ENCODE measurements around the gene CRB2. TPM values are rescaled to one million over a fixed set of nuclear protein-coding genes. Genes with fewer than 3 reads are reported as not detected.

The CRB2 gene
- total RNA-seq, 1 experiment from 2014 or later: not detected

GRCh38 chr9:123421801-123422455 is 65.9 kb downstream of the CRB2 start:
- H3K4me3 ChIP-seq: no peak overlapping the region
- no peaks in the 10 kb centered on the region for H3K36me3 ChIP-seq
- H3K27ac ChIP-seq: no peak overlapping the region
- no peaks in the 10 kb centered on the region for H3K9me3 ChIP-seq (replicated peaks)
- no peaks in the 10 kb centered on the region for H3K27me3 ChIP-seq (replicated peaks)
- no peak for DNase-seq (ENCODE audit: low read depth in 1 of 2, low spot score in 2 of 2)
- H3K4me1 ChIP-seq (replicated peaks): no peaks in the 10 kb centered on the region

GRCh38 chr9:123422635-123423310 is 66.8 kb downstream of the CRB2 start:
- no peak overlapping the region for H3K27ac ChIP-seq
- H3K4me3 ChIP-seq: no peak overlapping the region
- H3K27me3 ChIP-seq (replicated peaks): no peaks in the 10 kb centered on the region
- H3K36me3 ChIP-seq: no peaks in the 10 kb centered on the region
- no peaks in the 10 kb centered on the region for H3K4me1 ChIP-seq (replicated peaks)
- no peaks in the 10 kb centered on the region for H3K9me3 ChIP-seq (replicated peaks)
- DNase-seq (ENCODE audit: low read depth in 1 of 2, low spot score in 2 of 2): no peak

- Histone ChIP-seq H3K4me3 (no peak overlapping the region), H3K9me3 (replicated peaks) (no peaks in the 10 kb centered on the region), H3K27me3 (replicated peaks) (no peaks in the 10 kb centered on the region), H3K27ac (no peak overlapping the region), H3K36me3 (no peaks in the 10 kb centered on the region), H3K4me1 (replicated peaks) (no peaks in the 10 kb centered on the region)
- no peak for DNase-seq (ENCODE audit: low read depth in 1 of 2, low spot score in 2 of 2)
Observed at GRCh38 chr9:123423311-123423640, 67.3 kb downstream of the CRB2 start.

- Histone ChIP-seq H3K4me1 (replicated peaks) (no peaks in the 10 kb centered on the region), H3K27me3 (replicated peaks) (no peaks in the 10 kb centered on the region), H3K36me3 (no peaks in the 10 kb centered on the region), H3K9me3 (replicated peaks) (no peaks in the 10 kb centered on the region), H3K27ac (no peak overlapping the region), H3K4me3 (no peak overlapping the region)
- no peak for DNase-seq (ENCODE audit: low read depth in 1 of 2, low spot score in 2 of 2)
Observed at GRCh38 chr9:123424131-123424530, 68.1 kb downstream of the CRB2 start.

GRCh38 chr9:123424552-123425225 is 68.7 kb downstream of the CRB2 start:
- H3K4me3 ChIP-seq: no peak overlapping the region
- no peaks in the 10 kb centered on the region for H3K4me1 ChIP-seq (replicated peaks)
- H3K36me3 ChIP-seq: no peaks in the 10 kb centered on the region
- no peaks in the 10 kb centered on the region for H3K27me3 ChIP-seq (replicated peaks)
- H3K9me3 ChIP-seq (replicated peaks): no peaks in the 10 kb centered on the region
- DNase-seq (ENCODE audit: low read depth in 1 of 2, low spot score in 2 of 2): no peak
- H3K27ac ChIP-seq: no peak overlapping the region

- no peak for DNase-seq (ENCODE audit: low read depth in 1 of 2, low spot score in 2 of 2)
- H3K27me3 ChIP-seq (replicated peaks): no peaks in the 10 kb centered on the region
- no peaks in the 10 kb centered on the region for H3K36me3 ChIP-seq
- no peak overlapping the region for H3K27ac ChIP-seq
- no peaks in the 10 kb centered on the region for H3K9me3 ChIP-seq (replicated peaks)
- no peak overlapping the region for H3K4me3 ChIP-seq
- no peaks in the 10 kb centered on the region for H3K4me1 ChIP-seq (replicated peaks)
Observed at GRCh38 chr9:123425261-123425821, 69.3 kb downstream of the CRB2 start.

GRCh38 chr9:123425836-123426365 is 69.9 kb downstream of the CRB2 start:
- Histone ChIP-seq H3K27me3 (replicated peaks) (no peaks in the 10 kb centered on the region), H3K4me3 (no peak overlapping the region), H3K4me1 (replicated peaks) (no peaks in the 10 kb centered on the region), H3K36me3 (no peaks in the 10 kb centered on the region), H3K27ac (no peak overlapping the region), H3K9me3 (replicated peaks) (no peaks in the 10 kb centered on the region)
- no peak for DNase-seq (ENCODE audit: low read depth in 1 of 2, low spot score in 2 of 2)

- H3K27ac ChIP-seq: no peak overlapping the region
- no peaks in the 10 kb centered on the region for H3K36me3 ChIP-seq
- no peaks in the 10 kb centered on the region for H3K27me3 ChIP-seq (replicated peaks)
- no peaks in the 10 kb centered on the region for H3K4me1 ChIP-seq (replicated peaks)
- H3K4me3 ChIP-seq: no peak overlapping the region
- DNase-seq (ENCODE audit: low read depth in 1 of 2, low spot score in 2 of 2): no peak
- H3K9me3 ChIP-seq (replicated peaks): no peaks in the 10 kb centered on the region
Observed at GRCh38 chr9:123426406-123426805, 70.4 kb downstream of the CRB2 start.

Other genes with a start within 250 kb of the CRB2 start
- gene STRBP, start 87.6 kb upstream of the CRB2 start, total RNA-seq (2014; rRNA removed; shearing (Covaris generic)): 4.2 and 5.3 TPM in 2 replicates

Data from SJSA1 (cell line).